OCI-LY7 (cell line): ENCODE measurements around the gene MON1A. TPM values are rescaled to one million over a fixed set of nuclear protein-coding genes. Genes with fewer than 3 reads are reported as not detected.
A peak's percentile ranks its signal among the peaks of the same experiment; 100 is the strongest.

Experiments
- BruUV-seq: library from RNA; stranded (reverse); fragments of 400-500 nt; replicated peaks from 2 replicates; lab custom pipeline; 2021; lab: Mats Ljungman, UMichigan
- CTCF ChIA-PET: fragments of 300-600 bp; sonication (Branson Sonifier 250); formaldehyde crosslinking; loops from one replicate; lab custom pipeline; 2022; ENCODE audit warnings: antibody characterized with exemption; ENCODE audit not compliant: unreplicated experiment; lab: Charles Lee
- POLR2A ChIA-PET: fragments of 300-600 bp; sonication (Branson Sonifier 250); formaldehyde crosslinking; loops from one replicate; lab custom pipeline; 2022; ENCODE audit warnings: antibody characterized with exemption; lab: Charles Lee
- DNase-seq: peaks from one replicate; pipeline ENCODE4 v3.0.0-alpha.2; 2015; ENCODE audit warnings: low spot score
- H2AFZ ChIP-seq: fragments of 200-600 bp; sonication (generic), shearing (Covaris generic); 2 replicates; pipeline ENCODE4 v1.6.1; 2014; ENCODE audit warnings: mild to moderate bottlenecking, antibody characterized with exemption, low read length, moderate library complexity
- H3K27ac ChIP-seq: fragments of 200-600 bp; sonication (generic); 2 replicates; pipeline ENCODE4 v1.5.1; 2014; ENCODE audit warnings: mixed run types, low read depth, mild to moderate bottlenecking, moderate library complexity, low read length, inconsistent platforms; ENCODE audit not compliant: poor library complexity, severe bottlenecking
- H3K36me3 ChIP-seq: fragments of 200-600 bp; sonication (generic); 2 replicates; pipeline ENCODE4 v1.6.1; 2014; ENCODE audit warnings: mild to moderate bottlenecking, antibody characterized with exemption, low read length, moderate library complexity, mixed read lengths; ENCODE audit not compliant: insufficient read depth
- H3K4me1 ChIP-seq: fragments of 200-600 bp; sonication (generic); 2 replicates; pipeline ENCODE4 v1.5.1; 2014; ENCODE audit warnings: mild to moderate bottlenecking, low read length; ENCODE audit not compliant: insufficient read depth, poor library complexity, severe bottlenecking
- H3K4me2 ChIP-seq: fragments of 200-600 bp; sonication (generic); 2 replicates; pipeline ENCODE4 v1.6.1; 2014; ENCODE audit warnings: mild to moderate bottlenecking, low read length
- H3K4me3 ChIP-seq: fragments of 200-600 bp; sonication (generic); 2 replicates; pipeline ENCODE4 v1.5.1; 2014; ENCODE audit warnings: mild to moderate bottlenecking, low read depth, low read length; ENCODE audit not compliant: poor library complexity, severe bottlenecking
- H3K79me2 ChIP-seq: fragments of 200-600 bp; sonication (generic); 2 replicates; pipeline ENCODE4 v1.6.1; 2016; ENCODE audit warnings: low read depth, mild to moderate bottlenecking, low read length, moderate library complexity, mixed read lengths; ENCODE audit not compliant: insufficient read depth
- H3K9me2 ChIP-seq: fragments of 200-600 bp; sonication (generic); 2 replicates; pipeline ENCODE4 v1.6.1; 2016; ENCODE audit warnings: mild to moderate bottlenecking, low read length, mixed read lengths; ENCODE audit not compliant: insufficient read depth
- H3K9me3 ChIP-seq: fragments of 200-600 bp; sonication (generic); 2 replicates; pipeline ENCODE4 v1.6.1; 2014; ENCODE audit warnings: mild to moderate bottlenecking, mixed run types, low read length, mixed read lengths
- H4K20me1 ChIP-seq: fragments of 200-600 bp; sonication (generic); 2 replicates; pipeline ENCODE4 v1.6.1; 2014; ENCODE audit warnings: mild to moderate bottlenecking, antibody characterized with exemption, low read length, moderate library complexity, mixed read lengths; ENCODE audit not compliant: insufficient read depth
- CTCF ChIP-seq: fragments of 200-600 bp; sonication (generic); conservative IDR thresholded peaks from 2 replicates; pipeline ENCODE4 v1.5.1; 2014; ENCODE audit warnings: mild to moderate bottlenecking, antibody characterized with exemption, low read length, moderate library complexity, mixed read lengths
- EZH2phosphoT487 ChIP-seq: fragments of 200-600 bp; sonication (generic); IDR thresholded peaks from 2 replicates; pipeline ENCODE4 v1.6.1; 2018; ENCODE audit warnings: low read depth, borderline replicate concordance, mild to moderate bottlenecking, mixed run types, antibody characterized with exemption, low read length, moderate library complexity, mixed read lengths
- intact Hi-C: fragments of 100-400 bp; cut with micrococcal nuclease; formaldehyde crosslinking; loops from one replicate; pipeline ENCODE4 v1.10.0; 2022; ENCODE audit not compliant: unreplicated experiment
- total RNA-seq, 2 experiments: library from RNA; depleted of rRNA in 1 of 2; stranded (reverse); fragments of >200 nt in 1 of 2; shearing (Covaris generic) in 1 of 2; gene quantifications; 2 replicates each; pipeline ENCODE4 v1.2.3, GENCODE V29; 2014 to 2022

The MON1A gene
- total RNA-seq, 2 experiments from 2014 or later: 7.3 to 10.4 TPM

- Histone ChIP-seq H3K9me2 (no peaks in the 10 kb centered on the region), H3K4me1 (peaks cover 27% of the 10 kb centered on the region), H3K4me2 (peak within 1 kb of the TSS; percentile 19; the same call in 1 of the 2 replicates), H2AFZ (no peak within 1 kb of the TSS), H3K36me3 (0 out of 2 replicates have a peak, but pooled peaks cover 2% of the 10 kb centered on the region), H4K20me1 (no peaks in the 10 kb centered on the region), H3K4me3 (no peak within 1 kb of the TSS), H3K27ac (no peak within 1 kb of the TSS), H3K79me2 (no peaks in the 10 kb centered on the region), H3K9me3 (no peaks in the 10 kb centered on the region)
- no peak for DNase-seq
- no TSS peak for BruUV-seq
- ChIA-PET POLR2A (interaction anchor here (0.7 kb wide), 1 partner anchor 1663 kb away, joined by 3 read pairs; no protein-coding TSS in a partner anchor), CTCF (no interaction called here)
- TF ChIP-seq CTCF (no peak), EZH2phosphoT487 (no peak)
- intact Hi-C loops: loop anchor here (5.0 kb wide), 1 partner anchor 46 kb away; the partner anchor contains the start of gene TRAIP
These were observed 25.9 kb downstream of the MON1A start, which contains the start of gene MST1R for GRCh38 chr3:49903451-49904424. Gene MST1R, minus strand, starts transcription at chr3:49903873. Its CDS starts 264 bp downstream, at chr3:49903609.

- Histone ChIP-seq H3K36me3 (no peaks in the 10 kb centered on the region), H3K9me2 (no peaks in the 10 kb centered on the region), H3K27ac (no peak overlapping the region), H3K4me1 (peaks cover 27% of the 10 kb centered on the region), H2AFZ (no peak overlapping the region), H4K20me1 (no peaks in the 10 kb centered on the region), H3K9me3 (no peaks in the 10 kb centered on the region), H3K4me2 (peak overlapping the region; percentile 19; the same call in 1 of the 2 replicates), H3K79me2 (no peaks in the 10 kb centered on the region), H3K4me3 (no peak overlapping the region)
- ChIA-PET CTCF (no interaction called here), POLR2A (interaction anchor here (0.5 to 1.4 kb wide), 2 partner anchors 53 to 97 kb away, joined by 3 to 7 read pairs; no protein-coding TSS in a partner anchor)
- TF ChIP-seq EZH2phosphoT487 (no peak), CTCF (no peak)
- no peak for DNase-seq
- intact Hi-C loops: loop anchor here (5.0 kb wide), 1 partner anchor 45 kb away; the partner anchor contains the start of gene TRAIP
- no TSS peak for BruUV-seq
These were observed 26.9 kb downstream of the MON1A start for GRCh38 chr3:49902511-49903345.
